Gastrocnemius medialis (tissue), 4 donors: Measurements from ENCODE around the gene CD22. TPM values are rescaled to one million over a fixed set of nuclear protein-coding genes. Genes with fewer than 3 reads are reported as not detected.
"Not testable (repeated sequence)": the region's sequence is repeated elsewhere in the genome, so short reads cannot be mapped to it uniquely, and the experiment has no call there.

Source experiments
- ATAC-seq, 2 donors: fragments of 150-250 bp; one replicate each; pipeline ENCODE4 v1.9.1; 2016
- DNase-seq, 2 donors: peaks; one replicate each; pipeline ENCODE4 v3.0.0-alpha.2; 2019
- H3K27ac ChIP-seq, 4 donors: fragments of 200-600 bp; sonication (generic); 1 replicate in 1 of 4; 2 replicates in 3 of 4; pipeline ENCODE4 v1.5.1; 2016 to 2018; ENCODE audit warnings: mild to moderate bottlenecking in 2 of 4, moderate library complexity in 1 of 4
- H3K27me3 ChIP-seq, 3 donors: fragments of 200-600 bp; sonication (generic) in 2 of 3; 1 replicate in 1 of 3; 2 replicates in 2 of 3; pipeline versions ENCODE4 v1.5.1 to v1.6.0; 2016 to 2019; ENCODE audit warnings: mild to moderate bottlenecking in 1 of 3, moderate library complexity in 1 of 3
- H3K36me3 ChIP-seq, 2 donors: fragments of 200-600 bp; sonication (generic) in 1 of 2; one replicate each; pipeline ENCODE4 v1.5.1; 2017 to 2018
- H3K4me1 ChIP-seq, 2 donors: fragments of 200-600 bp; sonication (generic) in 1 of 2; one replicate each; pipeline ENCODE4 v1.5.1; 2016 to 2017; ENCODE audit warnings: mild to moderate bottlenecking in 2 of 2
- H3K4me3 ChIP-seq, 4 donors: fragments of 200-600 bp; sonication (generic) in 3 of 4; 1 replicate in 1 of 4; 2 replicates in 3 of 4; pipeline ENCODE4 v1.5.1; 2016 to 2019; ENCODE audit warnings: mild to moderate bottlenecking in 2 of 4
- H3K9me3 ChIP-seq, 3 donors: fragments of 200-600 bp; sonication (generic) in 2 of 3; 1 replicate in 1 of 3; 2 replicates in 2 of 3; pipeline ENCODE4 v1.5.1; 2016 to 2019
- POLR2A ChIP-seq, 2 donors: fragments of 450-650 bp; IDR thresholded peaks; one replicate each; pipeline ENCODE4 v1.6.1; 2017; ENCODE audit warnings: antibody characterized with exemption in 2 of 2, mild to moderate bottlenecking in 2 of 2, moderate library complexity in 2 of 2
- in situ Hi-C, 4 donors: fragments of 200-750 bp; cut with MboI; loops; one replicate each; pipeline versions ENCODE4 v1.15.0 to v1.8.0; 2017; ENCODE audit warnings: low sequenced_read_pairs in 4 of 4
- intact Hi-C: fragments of 100-400 bp; cut with DNase I; formaldehyde crosslinking; loops from one replicate; pipeline ENCODE4 v1.15.1; 2023; ENCODE audit warnings: low total_unique reads
- total RNA-seq, 4 donors: library from RNA; depleted of rRNA; stranded (reverse); fragments of >200 nt; gene quantifications; one replicate each; pipeline versions ENCODE4 v1.1.0 to v1.2.3, GENCODE V29; 2016
- TF ChIP-seq, protein P1 (sequence below), 5 experiments: fragments of 450-650 bp in 3 of 5; fragments of 200-600 bp in 2 of 5; sonication (generic) in 2 of 5; IDR thresholded peaks in 4 of 5; conservative IDR thresholded peaks in 1 of 5; 1 replicate in 4 of 5; 2 replicates in 1 of 5; pipeline ENCODE4 v1.5.1; 2016 to 2019; ENCODE audit warnings: antibody characterized with exemption in 5 of 5, mild to moderate bottlenecking in 3 of 5, moderate library complexity in 3 of 5

The CD22 gene
- total RNA-seq, 4 donors from 2014 or later, result 0.59 TPM; not detected in 3

DNA sequence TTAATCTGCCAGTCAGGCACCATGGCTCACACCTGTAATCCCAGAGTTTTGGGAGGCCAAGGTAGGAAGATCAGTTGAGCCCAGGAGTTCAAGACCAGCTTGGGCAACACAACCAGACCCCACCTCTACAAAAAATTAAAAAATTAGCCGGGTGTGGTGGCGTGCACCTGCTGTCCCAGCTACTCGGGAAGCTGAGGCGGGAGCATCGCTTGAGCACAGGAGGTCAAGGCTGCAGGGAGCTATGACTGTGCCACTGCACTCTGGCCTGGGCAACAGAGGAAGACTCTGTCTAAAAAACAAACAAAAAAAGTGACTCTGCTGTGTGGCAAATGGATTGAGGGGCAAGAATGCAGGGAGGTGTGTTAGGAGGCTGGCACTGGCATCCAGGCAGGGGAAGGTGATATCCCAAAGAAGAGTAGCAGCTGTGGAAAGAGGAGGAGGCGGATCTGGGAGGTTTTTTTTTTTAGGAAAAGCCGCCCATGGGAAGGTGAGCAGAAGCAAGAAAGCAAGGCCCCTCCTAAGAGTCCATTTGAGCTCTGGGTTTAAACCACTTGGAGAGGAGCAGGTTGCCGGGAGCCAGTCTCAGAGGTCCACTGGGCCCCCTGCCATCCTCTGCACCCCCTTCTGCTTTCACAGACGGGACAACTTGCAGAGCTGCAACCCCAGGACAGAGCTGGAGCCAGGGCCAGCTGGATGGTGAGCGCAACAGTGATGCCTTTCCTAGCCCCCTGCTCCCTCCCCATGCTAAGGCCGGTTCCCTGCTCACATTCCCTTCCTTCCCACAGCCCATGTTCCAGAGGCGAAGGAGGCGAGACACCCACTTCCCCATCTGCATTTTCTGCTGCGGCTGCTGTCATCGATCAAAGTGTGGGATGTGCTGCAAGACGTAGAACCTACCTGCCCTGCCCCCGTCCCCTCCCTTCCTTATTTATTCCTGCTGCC is 44.6 kb upstream of the CD22 start:
- H3K4me1 ChIP-seq, result no peaks in the 10 kb centered on the region
- H3K36me3 ChIP-seq, result peaks cover 0 to 8% of the 10 kb centered on the region in 2 donors
- no peak for TF ChIP-seq POLR2A (IDR thresholded peaks at IDR 0.05)
- TF ChIP-seq, protein P1, sequence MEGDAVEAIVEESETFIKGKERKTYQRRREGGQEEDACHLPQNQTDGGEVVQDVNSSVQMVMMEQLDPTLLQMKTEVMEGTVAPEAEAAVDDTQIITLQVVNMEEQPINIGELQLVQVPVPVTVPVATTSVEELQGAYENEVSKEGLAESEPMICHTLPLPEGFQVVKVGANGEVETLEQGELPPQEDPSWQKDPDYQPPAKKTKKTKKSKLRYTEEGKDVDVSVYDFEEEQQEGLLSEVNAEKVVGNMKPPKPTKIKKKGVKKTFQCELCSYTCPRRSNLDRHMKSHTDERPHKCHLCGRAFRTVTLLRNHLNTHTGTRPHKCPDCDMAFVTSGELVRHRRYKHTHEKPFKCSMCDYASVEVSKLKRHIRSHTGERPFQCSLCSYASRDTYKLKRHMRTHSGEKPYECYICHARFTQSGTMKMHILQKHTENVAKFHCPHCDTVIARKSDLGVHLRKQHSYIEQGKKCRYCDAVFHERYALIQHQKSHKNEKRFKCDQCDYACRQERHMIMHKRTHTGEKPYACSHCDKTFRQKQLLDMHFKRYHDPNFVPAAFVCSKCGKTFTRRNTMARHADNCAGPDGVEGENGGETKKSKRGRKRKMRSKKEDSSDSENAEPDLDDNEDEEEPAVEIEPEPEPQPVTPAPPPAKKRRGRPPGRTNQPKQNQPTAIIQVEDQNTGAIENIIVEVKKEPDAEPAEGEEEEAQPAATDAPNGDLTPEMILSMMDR (IDR thresholded peaks at IDR 0.05 in 4 of 5, conservative IDR thresholded peaks at IDR 0.05 in 1 of 5), result no peak
- DNase-seq (no peak), ATAC-seq (no peak)
- no peaks in the 10 kb centered on the region for H3K27me3 ChIP-seq
- H3K27ac ChIP-seq, result no peak overlapping the region
- no peaks in the 10 kb centered on the region for H3K9me3 ChIP-seq
- intact Hi-C loops, result no loop called here
- in situ Hi-C loops, result no loop called here
- H3K4me3 ChIP-seq, result no peak overlapping the region

DNA sequence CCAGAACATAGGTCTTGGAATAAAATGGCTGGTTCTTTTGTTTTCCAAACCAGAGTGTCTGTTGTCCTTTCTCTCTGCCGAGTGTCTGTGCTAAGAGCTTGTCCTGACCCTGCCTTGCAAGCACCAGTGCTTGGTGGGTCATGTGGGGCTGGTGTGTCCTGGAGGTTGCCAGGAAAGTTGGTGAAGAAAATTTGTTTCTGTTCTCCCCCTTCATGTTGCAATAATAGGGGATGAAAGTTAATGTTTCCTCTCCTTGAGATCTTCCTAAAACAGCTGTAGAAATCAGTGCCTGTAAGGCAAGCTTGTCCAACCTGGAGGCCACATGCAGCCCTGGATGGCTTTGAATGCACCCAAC is 43.9 kb upstream of the CD22 start:
- H3K4me1 ChIP-seq, result no peaks in the 10 kb centered on the region
- intact Hi-C loops (no loop called here), in situ Hi-C loops (no loop called here)
- no peak overlapping the region for H3K4me3 ChIP-seq
- no peaks in the 10 kb centered on the region for H3K27me3 ChIP-seq
- no peak for TF ChIP-seq POLR2A (IDR thresholded peaks at IDR 0.05)
- TF ChIP-seq, protein P1 (IDR thresholded peaks at IDR 0.05 in 4 of 5, conservative IDR thresholded peaks at IDR 0.05 in 1 of 5), result no peak
- ATAC-seq, result no peak
- DNase-seq, result no peak
- H3K36me3 ChIP-seq, result peaks cover 0 to 1% of the 10 kb centered on the region in 2 donors
- no peaks in the 10 kb centered on the region for H3K9me3 ChIP-seq
- no peak overlapping the region for H3K27ac ChIP-seq

DNA sequence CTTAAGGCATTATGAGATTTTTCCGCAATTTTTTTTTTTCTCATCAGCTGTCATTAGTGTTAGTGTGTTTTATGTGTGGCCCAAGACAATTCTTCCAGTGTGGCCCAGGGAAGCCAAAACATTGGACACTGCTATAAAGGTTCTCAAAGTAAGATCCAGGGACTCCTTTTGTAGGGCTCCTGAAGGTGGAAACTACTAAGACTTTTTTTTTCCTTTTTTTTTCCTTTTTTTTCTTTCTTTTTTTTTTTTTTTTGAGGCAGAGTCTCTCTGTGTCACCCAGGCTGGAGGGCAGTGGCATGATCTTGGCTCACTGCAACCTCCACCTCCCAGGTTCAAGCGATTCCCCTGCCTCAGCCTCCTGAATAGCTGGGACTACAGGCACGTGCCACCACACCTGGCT is 43.5 kb upstream of the CD22 start:
- H3K4me1 ChIP-seq, H3K27ac ChIP-seq, H3K27me3 ChIP-seq, H3K9me3 ChIP-seq, DNase-seq, H3K36me3 ChIP-seq, ATAC-seq, intact Hi-C loops, H3K4me3 ChIP-seq, in situ Hi-C loops: not testable (repeated sequence)

DNA sequence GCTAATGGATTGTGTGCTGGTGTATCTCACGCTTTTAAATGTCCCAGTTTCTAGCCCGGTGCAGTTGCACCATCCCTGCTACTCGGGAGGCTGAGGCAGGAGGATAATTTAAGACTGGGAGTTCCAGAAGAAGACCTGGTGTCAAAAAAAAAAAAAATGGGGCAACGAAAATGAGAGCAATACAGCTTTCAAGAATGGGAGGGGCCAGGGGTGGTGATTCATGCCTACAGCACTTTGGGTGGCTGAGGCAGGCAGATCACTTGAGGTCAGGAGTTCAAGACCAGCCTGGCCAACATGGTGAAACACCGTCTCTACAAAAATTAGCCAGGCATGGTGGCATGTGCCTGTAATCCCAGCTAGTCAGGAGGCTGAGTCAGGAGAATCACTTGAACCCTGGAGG is 42.9 kb upstream of the CD22 start:
- intact Hi-C loops, H3K4me3 ChIP-seq, ATAC-seq, DNase-seq, H3K4me1 ChIP-seq, H3K27me3 ChIP-seq, in situ Hi-C loops, H3K27ac ChIP-seq, H3K9me3 ChIP-seq, H3K36me3 ChIP-seq: not testable (repeated sequence)

DNA sequence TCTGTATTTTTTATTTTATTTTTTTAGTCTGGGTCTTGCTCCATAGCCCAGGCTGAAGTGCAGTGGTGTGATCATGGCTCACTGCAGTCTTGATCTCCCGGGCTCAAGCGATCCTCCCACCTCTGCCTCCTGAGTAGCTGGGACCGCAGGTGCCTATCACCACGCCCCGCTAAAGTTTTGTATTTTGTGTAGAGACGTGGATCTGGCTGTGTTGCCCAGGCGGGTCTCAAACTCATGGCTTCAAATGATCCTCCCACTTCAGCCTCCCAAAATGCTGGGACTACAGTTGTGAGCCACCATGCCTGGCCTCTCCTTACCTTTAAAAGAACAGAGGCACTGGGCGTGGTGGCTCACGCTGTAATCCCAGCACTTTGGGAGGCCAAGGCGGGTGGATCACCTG is 41.3 kb upstream of the CD22 start:
- Histone ChIP-seq H3K9me3 (no peaks in the 10 kb centered on the region), H3K27me3 (peaks cover 0 to 7% (median 6%) of the 10 kb centered on the region in 3 donors), H3K27ac (no peak overlapping the region), H3K4me3 (no peak overlapping the region), H3K36me3 (no peaks in the 10 kb centered on the region), H3K4me1 (no peaks in the 10 kb centered on the region)
- no peak for DNase-seq
- intact Hi-C loops, result no loop called here
- ATAC-seq, result no peak
- in situ Hi-C loops, result no loop called here
- TF ChIP-seq POLR2A (IDR thresholded peaks at IDR 0.05), result no peak
- TF ChIP-seq, protein P1 (IDR thresholded peaks at IDR 0.05 in 4 of 5, conservative IDR thresholded peaks at IDR 0.05 in 1 of 5), result no peak
